GM12878 (cell line): ENCODE measurements around the gene FCRLB. TPM values are rescaled to one million over a fixed set of nuclear protein-coding genes. Genes with fewer than 3 reads are reported as not detected.
A peak's percentile ranks its signal among the peaks of the same experiment; 100 is the strongest.
"Not testable (repeated sequence)": the region's sequence is repeated elsewhere in the genome, so short reads cannot be mapped to it uniquely, and the experiment has no call there.

ENCODE experiments used
- ATAC-seq: fragments of 200-7000 bp; cut with Tn5 transposase; 3 replicates; pipeline ENCODE4 v1.9.1; 2020; ENCODE audit warnings: mild to moderate bottlenecking, moderate library complexity
- BruUV-seq: library from RNA; stranded (reverse); fragments of 400-500 nt; replicated peaks from 2 replicates; lab custom pipeline; 2021; lab: Mats Ljungman, UMichigan
- CTCF ChIA-PET: fragments of 300-600 bp; sonication (Branson Sonifier 250); formaldehyde crosslinking; extraction: SDS; loops from one replicate; lab custom pipeline; 2021; ENCODE audit warnings: inconsistent platforms; lab: Yijun Ruan, JAX
- POLR2A ChIA-PET: fragments of 350-600 bp; formaldehyde crosslinking; extraction: SDS; loops from one replicate; lab custom pipeline; 2021; ENCODE audit warnings: inconsistent platforms; lab: Charles Lee
- RAD21 ChIA-PET: fragments of 300-600 bp; sonication (Branson Sonifier 250); formaldehyde crosslinking; loops from one replicate; lab custom pipeline; 2023; ENCODE audit warnings: antibody characterized with exemption; ENCODE audit not compliant: unreplicated experiment; lab: Charles Lee
- SMC1A ChIA-PET: fragments of 300-600 bp; sonication (Branson Sonifier 250); formaldehyde crosslinking; loops from one replicate; lab custom pipeline; 2023; ENCODE audit not compliant: unreplicated experiment, uncharacterized antibody; lab: Charles Lee
- DNase-seq: peaks from one replicate; pipeline ENCODE4 v3.0.0-alpha.2; 2011; ENCODE audit warnings: low read depth, low spot score
- FAIRE-seq: peaks from 3 replicates; lab custom pipeline; 2011; peaks lifted over from hg19 to GRCh38; lab: Jason Lieb, UNC
- H2AFZ ChIP-seq: 2 replicates; pipeline ENCODE4 v1.6.0; 2011; ENCODE audit warnings: low read depth, low read length, control low read depth; ENCODE audit not compliant: control insufficient read depth
- H3K27ac ChIP-seq: 2 replicates; pipeline ENCODE4 v1.5.1; 2011; ENCODE audit warnings: control low read depth; ENCODE audit not compliant: control insufficient read depth, insufficient read depth
- H3K27me3 ChIP-seq, 2 experiments: replicated peaks in 1 of 2; 2 replicates each; pipeline versions ENCODE4 v1.6.0 to v1.6.1; 2011; ENCODE audit warnings: low read length in 1 of 2; ENCODE audit not compliant: control insufficient read depth in 2 of 2, insufficient read depth in 2 of 2
- H3K36me3 ChIP-seq, 2 experiments: 2 replicates each; pipeline ENCODE4 v1.5.1; 2011; ENCODE audit warnings: low read length in 1 of 2; ENCODE audit not compliant: control insufficient read depth in 2 of 2, insufficient read depth in 2 of 2
- H3K4me1 ChIP-seq: 2 replicates; pipeline ENCODE4 v1.6.1; 2011; ENCODE audit warnings: mild to moderate bottlenecking, low read length, moderate library complexity, mixed read lengths; ENCODE audit not compliant: control insufficient read depth, insufficient read depth
- H3K4me2 ChIP-seq: 2 replicates; pipeline ENCODE4 v1.6.0; 2011; ENCODE audit warnings: control low read depth; ENCODE audit not compliant: control insufficient read depth, insufficient read depth
- H3K4me3 ChIP-seq: fragments of 200-600 bp; sonication (generic); 2 replicates; pipeline ENCODE4 v1.5.1; 2016
- H3K79me2 ChIP-seq: 2 replicates; pipeline ENCODE4 v1.6.0; 2011; ENCODE audit warnings: low read length; ENCODE audit not compliant: control insufficient read depth, insufficient read depth
- H3K9ac ChIP-seq: 2 replicates; pipeline ENCODE4 v1.8.0; 2011; ENCODE audit warnings: low read length, control low read depth, mixed read lengths; ENCODE audit not compliant: control insufficient read depth, insufficient read depth
- H3K9me3 ChIP-seq: replicated peaks from 3 replicates; pipeline ENCODE4 v1.5.1; 2011; ENCODE audit warnings: mild to moderate bottlenecking, low read length; ENCODE audit not compliant: control insufficient read depth, insufficient read depth
- H4K20me1 ChIP-seq: 2 replicates; pipeline ENCODE4 v1.6.0; 2011; ENCODE audit not compliant: control insufficient read depth, insufficient read depth
- WGBS: methylation state at CpG from one replicate; pipeline ENCODE4 v1.1.6; 2016; ENCODE audit warnings: low lambda C conversion rate; ENCODE audit not compliant: insufficient replicate concordance, insufficient coverage; ENCODE audit errors: missing lambda C conversion rate; 5-methylcytosine and 5-hydroxymethylcytosine counted together
- in situ Hi-C: fragments of 300-500 bp; cut with MboI; formaldehyde crosslinking; loops from 9 replicates; pipeline ENCODE4 v1.14.3; 2018; ENCODE audit warnings: mixed read lengths
- intact Hi-C: fragments of 100-400 bp; cut with micrococcal nuclease; formaldehyde crosslinking; loops from one replicate; pipeline ENCODE4 v1.14.2; 2022; ENCODE audit not compliant: unreplicated experiment
- polyA plus RNA-seq, 11 experiments: library from polyadenylated mRNA; depleted of rRNA in 4 of 11; unstranded in 6 of 11; stranded (reverse) in 5 of 11; fragments of >200 nt; fragmentation: Nextera tagmentation in 4 of 11; fragmentation: Illumina TruSeq in 1 of 11; extraction: Ambion mirVana in 4 of 11; extraction: Trizol in 1 of 11; gene quantifications; 1 replicate in 1 of 11; 2 replicates in 10 of 11; pipeline versions ENCODE4 v1.2.1 to v1.2.3, GENCODE V29; 2011 to 2016; ENCODE audit warnings: inconsistent platforms in 2 of 11, missing spikeins in 2 of 11, low read depth in 1 of 11
- total RNA-seq, 4 experiments: library from RNA; depleted of rRNA in 3 of 4; stranded (reverse); fragments of >200 nt in 3 of 4; fragmentation: Illumina TruSeq in 1 of 4; extraction: Trizol in 1 of 4; gene quantifications; 2 replicates each; pipeline versions ENCODE4 v1.2.1 to v1.2.3, GENCODE V29; 2013 to 2021

FCRLB gene
- total and polyA plus RNA-seq, 10 of the 15 experiments (the other 5 are each of a cell fraction or from before 2014, with no cell fraction given), result 0.55 to 11.7 (median 5.6) TPM

DNA sequence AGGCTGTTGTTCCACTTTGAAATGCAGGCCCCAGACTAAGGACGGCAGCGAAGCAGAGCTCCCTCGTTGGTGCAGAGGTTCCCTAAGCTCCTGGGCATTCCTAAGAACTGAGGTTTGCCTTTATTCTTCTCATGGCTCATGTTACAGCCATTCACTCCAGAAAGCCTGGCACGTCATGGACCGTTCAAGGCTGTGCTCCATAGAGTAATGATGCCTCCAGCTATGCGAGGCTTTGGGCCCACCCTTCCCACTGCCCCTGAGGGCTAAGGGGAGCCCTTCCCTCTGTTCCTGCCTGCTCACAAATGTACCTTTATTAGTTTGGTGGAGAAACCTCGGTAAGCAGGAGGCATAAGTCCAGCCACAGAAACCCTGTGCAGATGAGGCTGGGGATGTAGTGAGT lies 47.9 kb upstream of the FCRLB start:
- WGBS, result 86% methylated on average over 7 of the region's 7 CpGs

DNA sequence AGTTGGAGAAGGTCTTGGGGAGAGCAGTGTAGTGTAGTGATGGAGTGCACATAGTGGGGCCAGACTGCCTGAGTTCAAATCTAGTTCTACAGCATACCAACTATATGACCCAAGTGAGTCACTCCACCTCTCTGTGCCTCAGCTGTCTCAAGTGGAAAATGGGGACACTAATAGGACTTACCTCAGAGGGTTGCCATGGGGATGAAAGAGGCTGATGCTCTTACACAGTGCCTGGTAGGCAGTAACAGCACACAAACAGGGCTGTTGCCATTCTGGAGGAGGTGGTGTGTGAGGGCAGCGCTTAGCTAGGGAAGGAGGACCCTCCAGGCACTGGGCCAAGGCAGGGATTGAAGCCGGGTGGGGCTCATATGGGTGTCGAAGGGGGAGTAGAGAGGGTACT lies 46.9 kb upstream of the FCRLB start:
- BruUV-seq, H3K4me1 ChIP-seq, in situ Hi-C loops, H3K27ac ChIP-seq, CTCF ChIA-PET, H3K79me2 ChIP-seq, POLR2A ChIA-PET, H3K9me3 ChIP-seq, DNase-seq, H3K27me3 ChIP-seq, FAIRE-seq, ATAC-seq, H2AFZ ChIP-seq, H3K36me3 ChIP-seq, RAD21 ChIA-PET, H3K4me2 ChIP-seq, H3K9ac ChIP-seq, H3K4me3 ChIP-seq, H4K20me1 ChIP-seq, intact Hi-C loops, SMC1A ChIA-PET: not testable (repeated sequence)
- WGBS, result 94% methylated on average over 2 of the region's 3 CpGs

More for the DNA sequence above, 47.9 kb upstream of the FCRLB start:
- H3K36me3 ChIP-seq, H3K79me2 ChIP-seq, H3K4me3 ChIP-seq, H3K4me1 ChIP-seq, DNase-seq, FAIRE-seq, RAD21 ChIA-PET, H3K9me3 ChIP-seq, H4K20me1 ChIP-seq, CTCF ChIA-PET, H3K4me2 ChIP-seq, H3K27ac ChIP-seq, ATAC-seq, H3K9ac ChIP-seq, BruUV-seq, SMC1A ChIA-PET, intact Hi-C loops, POLR2A ChIA-PET, H2AFZ ChIP-seq, in situ Hi-C loops, H3K27me3 ChIP-seq: not testable (repeated sequence)

DNA sequence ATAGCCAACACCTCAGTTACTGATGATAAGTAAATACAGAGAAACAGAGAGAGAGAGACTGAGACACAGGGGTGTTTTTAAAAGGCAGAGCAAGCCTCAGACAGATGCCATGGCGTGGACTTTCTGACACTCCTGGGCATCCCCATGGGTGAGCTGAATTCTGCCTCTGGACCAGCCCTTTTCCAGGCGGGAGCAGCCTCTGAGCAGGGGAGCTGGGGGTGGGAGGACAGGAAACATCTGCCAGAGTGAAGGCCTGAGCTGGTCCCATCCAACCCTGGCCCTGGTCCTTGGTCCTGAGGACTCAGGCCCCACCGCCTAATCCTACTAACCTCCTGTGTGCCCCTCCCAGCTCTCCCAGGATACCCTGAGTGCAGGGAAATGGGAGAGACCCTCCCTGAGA lies 46.4 kb upstream of the FCRLB start:
- H3K4me3 ChIP-seq, H3K4me1 ChIP-seq, CTCF ChIA-PET, H2AFZ ChIP-seq, ATAC-seq, POLR2A ChIA-PET, H3K27me3 ChIP-seq, H3K9ac ChIP-seq, H3K27ac ChIP-seq, RAD21 ChIA-PET, H3K79me2 ChIP-seq, H3K36me3 ChIP-seq, H4K20me1 ChIP-seq, H3K9me3 ChIP-seq, H3K4me2 ChIP-seq, in situ Hi-C loops, FAIRE-seq, DNase-seq, intact Hi-C loops: not testable (repeated sequence)
- WGBS, result 62% methylated on average over 3 of the region's 3 CpGs
- SMC1A ChIA-PET, result interaction anchor here (0.9 kb wide), 1 partner anchor 58 kb away, joined by 3 read pairs; no protein-coding TSS in a partner anchor
- BruUV-seq, result TSS peak; percentile 25
